IPS DF 6.9 (cell line): Measurements from ENCODE around the gene ALOX5.
"Not testable (repeated sequence)": the region's sequence is repeated elsewhere in the genome, so short reads cannot be mapped to it uniquely, and the experiment has no call there.

ENCODE experiments used
- DNase-seq: peaks from one replicate; pipeline ENCODE4 v3.0.0-alpha.2; 2013; ENCODE audit warnings: low read depth, low spot score
- H3K27ac ChIP-seq: one replicate; pipeline ENCODE4 v1.5.1; 2013; ENCODE audit warnings: low read length, control low read depth
- H3K27me3 ChIP-seq: 2 replicates; pipeline ENCODE4 v1.6.1; 2013; ENCODE audit warnings: mild to moderate bottlenecking, low read length; ENCODE audit not compliant: control insufficient read depth, insufficient read depth
- H3K36me3 ChIP-seq: 2 replicates; pipeline ENCODE4 v1.6.1; 2013; ENCODE audit warnings: low read length; ENCODE audit not compliant: control insufficient read depth, insufficient read depth
- H3K4me1 ChIP-seq: 2 replicates; pipeline ENCODE4 v1.6.1; 2013; ENCODE audit warnings: low read length; ENCODE audit not compliant: control insufficient read depth, insufficient read depth
- H3K4me3 ChIP-seq: 2 replicates; pipeline ENCODE4 v1.5.1; 2013; ENCODE audit warnings: mild to moderate bottlenecking, low read length
- H3K9me3 ChIP-seq: 2 replicates; pipeline ENCODE4 v1.6.1; 2013; ENCODE audit warnings: low read length, inconsistent platforms; ENCODE audit not compliant: control insufficient read depth, insufficient read depth
- WGBS: extraction: QIAGEN DNeasy Blood & Tissue Kit; methylation state at CpG from one replicate; pipeline ENCODE4 v1.1.7; 2013; ENCODE audit warnings: mixed read lengths, missing lambda C conversion rate; ENCODE audit not compliant: insufficient read length, insufficient coverage; 5-methylcytosine and 5-hydroxymethylcytosine counted together

Gene ALOX5

DNA sequence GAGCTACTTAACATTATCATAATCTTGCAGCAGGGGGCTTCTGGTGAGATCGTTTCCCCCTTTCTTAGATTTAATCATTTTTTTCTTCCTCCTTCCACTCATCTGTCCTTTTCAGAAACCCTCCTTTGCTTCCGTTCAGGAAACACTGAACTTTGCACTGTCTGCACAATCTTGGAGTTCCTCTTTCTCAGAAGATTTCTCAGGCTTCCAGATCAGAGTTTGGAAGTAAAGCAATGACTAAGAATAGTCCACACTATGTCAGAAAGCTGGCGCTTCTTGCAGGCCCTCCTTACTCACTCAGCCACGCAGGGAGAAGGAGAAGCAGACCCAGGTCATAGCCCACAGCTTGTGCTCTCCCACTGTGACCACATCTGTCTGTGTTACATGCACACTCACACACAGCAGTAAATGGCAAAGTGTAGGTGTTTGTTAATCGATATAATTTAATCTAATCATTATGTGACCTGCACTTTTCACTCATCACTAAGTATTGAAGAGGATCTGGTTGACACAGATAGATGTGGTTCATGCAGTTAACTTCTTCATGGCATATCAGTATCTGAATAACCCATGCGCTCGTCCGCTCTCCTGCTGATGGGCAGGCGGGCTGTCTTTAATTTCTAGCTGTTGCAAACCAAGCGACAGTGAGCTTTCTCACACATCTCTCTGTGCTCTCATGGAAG, 30.2 kb downstream of the ALOX5 start:
- DNase-seq = no peak
- no peaks in the 10 kb centered on the region for H3K36me3 ChIP-seq
- WGBS = no CpG with 5 or more reads among the region's 10 CpGs
- no peaks in the 10 kb centered on the region; the same call in 1 of the 2 replicates for H3K9me3 ChIP-seq
- H3K27me3 ChIP-seq = no peaks in the 10 kb centered on the region
- no peak overlapping the region for H3K4me3 ChIP-seq
- peaks cover 3% of the 10 kb centered on the region; the same call in 1 of the 2 replicates for H3K4me1 ChIP-seq
- H3K27ac ChIP-seq = no peak overlapping the region

DNA sequence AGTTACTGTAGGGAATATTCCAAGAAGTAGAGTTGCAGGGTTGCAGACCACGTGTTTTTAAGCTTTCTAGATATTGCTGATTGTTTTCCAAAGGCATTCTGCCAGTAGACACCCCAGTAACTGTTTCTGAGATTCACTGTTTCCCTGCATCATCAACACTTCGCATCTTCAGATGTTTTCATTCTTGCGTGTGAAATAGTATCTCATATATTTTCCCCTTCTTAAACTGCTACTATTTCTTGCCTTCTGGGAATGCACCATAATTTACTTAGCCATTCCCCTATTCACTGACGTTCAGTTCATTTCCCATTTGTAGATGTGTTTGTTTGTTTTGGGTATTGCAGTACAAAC, 30.7 kb downstream of the ALOX5 start:
- peaks cover 5% of the 10 kb centered on the region; the same call in 1 of the 2 replicates for H3K4me1 ChIP-seq
- H3K27ac ChIP-seq = no peak overlapping the region
- H3K4me3 ChIP-seq = no peak overlapping the region
- H3K9me3 ChIP-seq = no peaks in the 10 kb centered on the region; the same call in 1 of the 2 replicates
- no peak for DNase-seq
- no CpG with 5 or more reads among the region's 4 CpGs for whole genome bisulfite sequencing
- no peaks in the 10 kb centered on the region for H3K27me3 ChIP-seq
- H3K36me3 ChIP-seq = no peaks in the 10 kb centered on the region

DNA sequence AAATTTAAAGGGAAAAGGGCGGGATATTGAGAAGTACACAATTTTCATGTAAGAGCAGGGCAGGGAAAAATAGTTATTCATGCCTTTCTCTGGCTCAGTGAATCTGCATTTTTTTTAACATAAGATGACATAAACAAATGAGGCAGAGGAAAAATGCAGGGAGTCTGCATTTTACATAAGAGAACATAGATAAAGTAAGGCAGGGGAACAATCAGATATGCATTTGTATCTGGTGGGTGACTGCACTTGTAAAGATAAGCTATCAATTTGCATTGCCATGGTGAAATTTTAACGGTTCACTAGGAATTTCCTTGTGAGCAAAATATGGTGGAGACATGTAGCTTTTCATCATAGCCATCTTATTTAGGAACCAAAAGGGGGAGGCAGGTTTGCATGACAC, 33.5 kb downstream of the ALOX5 start:
- no peaks in the 10 kb centered on the region; the same call in 1 of the 2 replicates for H3K9me3 ChIP-seq
- no CpG with 5 or more reads among the region's 2 CpGs for WGBS
- H3K27me3 ChIP-seq = no peaks in the 10 kb centered on the region
- no peak for DNase-seq
- H3K27ac ChIP-seq = no peak overlapping the region
- peaks cover 5% of the 10 kb centered on the region; the same call in 1 of the 2 replicates for H3K4me1 ChIP-seq
- no peaks in the 10 kb centered on the region for H3K36me3 ChIP-seq
- no peak overlapping the region for H3K4me3 ChIP-seq

- Histone ChIP-seq H3K27me3 (no peaks in the 10 kb centered on the region), H3K4me1 (peaks cover 5% of the 10 kb centered on the region; the same call in 1 of the 2 replicates), H3K4me3 (no peak overlapping the region), H3K9me3 (no peaks in the 10 kb centered on the region; the same call in 1 of the 2 replicates), H3K36me3 (no peaks in the 10 kb centered on the region), H3K27ac (no peak overlapping the region)
- no CpG with 5 or more reads among the region's 5 CpGs for WGBS
- no peak for DNase-seq
These were observed 34.7 kb downstream of the ALOX5 start for GRCh38 chr10:45408421-45409319.

GRCh38 chr10:45409347-45409746, 35.3 kb downstream of the ALOX5 start:
- H3K27ac ChIP-seq, H3K9me3 ChIP-seq, H3K4me1 ChIP-seq, H3K27me3 ChIP-seq, H3K4me3 ChIP-seq, DNase-seq, H3K36me3 ChIP-seq: not testable (repeated sequence)

- DNase-seq = no peak
- Histone ChIP-seq H3K36me3 (no peaks in the 10 kb centered on the region), H3K4me1 (peaks cover 5% of the 10 kb centered on the region; the same call in 1 of the 2 replicates), H3K9me3 (no peaks in the 10 kb centered on the region; the same call in 1 of the 2 replicates), H3K27me3 (no peaks in the 10 kb centered on the region), H3K4me3 (no peak overlapping the region), H3K27ac (no peak overlapping the region)
- WGBS = no CpG with 5 or more reads among the region's 1 CpG
These were observed 35.8 kb downstream of the ALOX5 start for GRCh38 chr10:45409782-45410181.

GRCh38 chr10:45410489-45410806, 36.4 kb downstream of the ALOX5 start:
- Histone ChIP-seq H3K36me3 (no peaks in the 10 kb centered on the region), H3K27me3 (no peaks in the 10 kb centered on the region), H3K4me1 (peaks cover 5% of the 10 kb centered on the region; the same call in 1 of the 2 replicates), H3K4me3 (no peak overlapping the region), H3K9me3 (no peaks in the 10 kb centered on the region; the same call in 1 of the 2 replicates), H3K27ac (no peak overlapping the region)
- WGBS = no CpG with 5 or more reads among the region's 2 CpGs
- DNase-seq = no peak

GRCh38 chr10:45410807-45411606, 37.0 kb downstream of the ALOX5 start:
- DNase-seq = no peak
- H3K27ac ChIP-seq = no peak overlapping the region
- no peaks in the 10 kb centered on the region for H3K36me3 ChIP-seq
- no CpG with 5 or more reads among the region's 6 CpGs for WGBS
- H3K27me3 ChIP-seq = no peaks in the 10 kb centered on the region
- peaks cover 5% of the 10 kb centered on the region; the same call in 1 of the 2 replicates for H3K4me1 ChIP-seq
- H3K4me3 ChIP-seq = no peak overlapping the region
- H3K9me3 ChIP-seq = no peaks in the 10 kb centered on the region; the same call in 1 of the 2 replicates

DNA sequence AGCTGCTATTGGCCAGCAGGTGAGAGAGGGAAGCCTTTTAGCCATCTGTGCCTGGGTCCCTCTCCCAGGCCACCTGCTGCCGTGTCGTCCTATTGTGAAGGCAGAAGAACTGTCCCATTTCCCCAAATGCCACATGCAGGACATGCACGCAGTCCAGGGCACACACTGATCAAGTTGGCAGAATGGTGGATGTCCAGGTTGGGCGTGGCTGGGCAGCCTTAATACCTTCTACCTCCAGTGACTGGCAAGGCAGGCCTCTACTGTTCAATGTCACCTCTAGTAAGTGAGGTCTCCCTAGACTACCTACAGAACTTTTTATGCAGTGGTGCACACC, 37.6 kb downstream of the ALOX5 start:
- no peaks in the 10 kb centered on the region; the same call in 1 of the 2 replicates for H3K9me3 ChIP-seq
- no peaks in the 10 kb centered on the region for H3K36me3 ChIP-seq
- WGBS = no CpG with 5 or more reads among the region's 4 CpGs
- H3K27me3 ChIP-seq = no peaks in the 10 kb centered on the region
- H3K4me3 ChIP-seq = no peak overlapping the region
- peaks cover 5% of the 10 kb centered on the region; the same call in 1 of the 2 replicates for H3K4me1 ChIP-seq
- H3K27ac ChIP-seq = no peak overlapping the region
- DNase-seq = no peak

- not testable (repeated sequence) for H3K27me3 ChIP-seq, H3K9me3 ChIP-seq, H3K4me1 ChIP-seq, H3K27ac ChIP-seq, DNase-seq, H3K4me3 ChIP-seq, H3K36me3 ChIP-seq
- WGBS = no CpG with 5 or more reads among the region's 5 CpGs
These were observed 41.0 kb downstream of the ALOX5 start for GRCh38 chr10:45415062-45415461.
